ENCODE data around the gene NUDCD3. TPM values are rescaled to one million over a fixed set of nuclear protein-coding genes. Genes with fewer than 3 reads are reported as not detected.

Gene NUDCD3
- total and polyA plus RNA-seq, 7 donors, result 34.6 to 140 (median 97.7) TPM

- Histone ChIP-seq H3K9me3 (no peaks in the 10 kb centered on the region), H3K4me1 (peaks cover 32% of the 10 kb centered on the region), H3K27ac (no peak overlapping the region), H3K4me3 (no peak overlapping the region), H3K36me3 (ENCODE audit: insufficient read depth in 1 of 2, low read depth in 1 of 2) (peaks cover 0 to 10% of the 10 kb centered on the region in 2 donors), H3K27me3 (ENCODE audit: insufficient read depth in 3 of 3, low read length in 2 of 3) (no peaks in the 10 kb centered on the region)
- ATAC-seq, result no peak
- intact Hi-C loops (cut with DNase I), result loop anchor here in 1 of 2 donors (5.0 kb wide), 1 partner anchor 87 kb away; no protein-coding TSS in a partner anchor
- no peak for DNase-seq
- TF ChIP-seq CTCF (IDR thresholded peaks at IDR 0.05), result no peak
- 77 to 93% (median 93%) methylated on average over 2 of the region's 2 CpGs for WGBS, 3 donors
Observed at GRCh38 chr7:44380189-44380830, 110.1 kb downstream of the NUDCD3 start.

GRCh38 chr7:44379366-44380188 is 110.9 kb downstream of the NUDCD3 start:
- no peak overlapping the region for H3K27ac ChIP-seq
- ATAC-seq (no peak), DNase-seq (no peak)
- H3K27me3 ChIP-seq (ENCODE audit: insufficient read depth in 3 of 3, low read length in 2 of 3), result no peaks in the 10 kb centered on the region
- no peaks in the 10 kb centered on the region for H3K9me3 ChIP-seq
- H3K4me1 ChIP-seq, result peaks cover 31% of the 10 kb centered on the region
- H3K36me3 ChIP-seq (ENCODE audit: insufficient read depth in 1 of 2, low read depth in 1 of 2), result peaks cover 0 to 3% of the 10 kb centered on the region in 2 donors
- no peak for TF ChIP-seq CTCF (IDR thresholded peaks at IDR 0.05)
- WGBS, 3 donors, result 83 to 88% (median 84%) methylated on average over 12 of the region's 12 CpGs
- intact Hi-C loops (cut with DNase I), result loop anchor here (5.0 to 10.0 kb wide), 2 partner anchors 88 to 185 kb away; no protein-coding TSS in a partner anchor
- H3K4me3 ChIP-seq, result no peak overlapping the region

GRCh38 chr7:44378744-44379143 is 111.7 kb downstream of the NUDCD3 start:
- no peak for ATAC-seq
- WGBS, 3 donors, result 73 to 77% (median 75%) methylated on average over 3 of the region's 3 CpGs
- peaks cover 23% of the 10 kb centered on the region for H3K4me1 ChIP-seq
- H3K4me3 ChIP-seq, result no peak overlapping the region
- no peaks in the 10 kb centered on the region for H3K9me3 ChIP-seq
- no peaks in the 10 kb centered on the region for H3K27me3 ChIP-seq (ENCODE audit: insufficient read depth in 3 of 3, low read length in 2 of 3)
- H3K36me3 ChIP-seq (ENCODE audit: insufficient read depth in 1 of 2, low read depth in 1 of 2), result no peaks in the 10 kb centered on the region
- no peak overlapping the region for H3K27ac ChIP-seq
- DNase-seq, result no peak
- TF ChIP-seq CTCF (IDR thresholded peaks at IDR 0.05), result no peak
- intact Hi-C loops (cut with DNase I), result loop anchor here (10.0 kb wide), 1 partner anchor 186 kb away; no protein-coding TSS in a partner anchor

GRCh38 chr7:44377681-44378421 is 112.6 kb downstream of the NUDCD3 start:
- ATAC-seq, result no peak
- no peak overlapping the region for H3K27ac ChIP-seq
- intact Hi-C loops (cut with DNase I), result loop anchor here (10.0 kb wide), 1 partner anchor 187 kb away; no protein-coding TSS in a partner anchor
- no peaks in the 10 kb centered on the region for H3K36me3 ChIP-seq (ENCODE audit: insufficient read depth in 1 of 2, low read depth in 1 of 2)
- H3K9me3 ChIP-seq, result no peaks in the 10 kb centered on the region
- TF ChIP-seq CTCF (IDR thresholded peaks at IDR 0.05), result no peak
- no peak overlapping the region for H3K4me3 ChIP-seq
- no peak for DNase-seq
- no peaks in the 10 kb centered on the region for H3K27me3 ChIP-seq (ENCODE audit: insufficient read depth in 3 of 3, low read length in 2 of 3)
- WGBS, 3 donors, result 75 to 77% (median 77%) methylated on average over 5 of the region's 5 CpGs
- H3K4me1 ChIP-seq, result peaks cover 14% of the 10 kb centered on the region

Data from psoas muscle (tissue), 8 donors.